HK-2 (cell line): ENCODE data around the gene SYP.
A peak's percentile ranks its signal among the peaks of the same experiment; 100 is the strongest.

ENCODE experiments used
- DNase-seq: peaks from one replicate; pipeline ENCODE4 v3.0.0-alpha.2; 2018; ENCODE audit not compliant: unreplicated experiment

The SYP gene

DNA sequence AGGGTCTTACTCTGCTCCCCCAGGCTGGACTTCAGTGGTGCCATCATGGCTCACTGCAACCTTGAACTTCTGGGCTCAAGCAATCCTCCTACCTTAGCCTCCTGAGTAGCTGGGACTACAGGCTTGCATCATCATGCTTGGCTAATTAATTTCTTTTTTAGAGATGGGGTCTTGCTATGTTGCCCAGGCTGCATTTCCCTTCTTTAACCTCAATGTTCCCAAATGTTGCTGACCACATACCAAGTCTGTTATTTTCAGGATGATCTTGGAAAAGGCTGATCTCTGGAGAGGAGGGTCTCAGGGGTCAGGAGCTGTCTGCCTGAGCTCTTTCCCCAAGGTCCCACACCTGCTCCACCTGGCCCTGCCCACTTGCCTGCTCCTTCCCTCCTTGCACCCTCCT lies 20.1 kb upstream of the SYP start:
- DNase-seq = no peak

- DNase-seq = no peak
Measured at GRCh38 chrX:49214996-49215526, 15.1 kb upstream of the SYP start.

GRCh38 chrX:49214416-49214815 lies 14.4 kb upstream of the SYP start:
- DNase-seq = no peak

- no peak for DNase-seq
Measured at GRCh38 chrX:49212861-49213260, 12.9 kb upstream of the SYP start.

GRCh38 chrX:49212209-49212608 lies 12.2 kb upstream of the SYP start:
- DNase-seq = no peak

DNA sequence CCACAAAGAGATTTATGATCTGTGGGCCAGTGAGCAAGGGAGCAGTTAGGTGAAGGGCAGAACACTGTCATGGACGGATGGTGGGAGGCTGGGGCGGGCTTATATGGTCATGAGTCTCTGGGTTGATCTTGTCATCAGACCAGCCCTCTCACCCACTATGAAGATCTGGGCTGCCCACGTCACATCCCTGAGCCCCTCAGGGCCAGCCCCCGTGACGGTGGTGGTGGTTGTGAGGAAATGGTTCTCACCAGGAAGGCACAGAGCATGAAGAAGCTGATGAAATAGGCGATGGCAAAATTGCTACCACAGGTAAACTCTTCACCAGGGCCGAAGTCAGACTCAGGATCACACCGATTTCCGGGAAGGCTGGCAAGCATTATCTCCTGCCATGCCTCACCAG lies 11.1 kb upstream of the SYP start:
- no peak for DNase-seq

DNA sequence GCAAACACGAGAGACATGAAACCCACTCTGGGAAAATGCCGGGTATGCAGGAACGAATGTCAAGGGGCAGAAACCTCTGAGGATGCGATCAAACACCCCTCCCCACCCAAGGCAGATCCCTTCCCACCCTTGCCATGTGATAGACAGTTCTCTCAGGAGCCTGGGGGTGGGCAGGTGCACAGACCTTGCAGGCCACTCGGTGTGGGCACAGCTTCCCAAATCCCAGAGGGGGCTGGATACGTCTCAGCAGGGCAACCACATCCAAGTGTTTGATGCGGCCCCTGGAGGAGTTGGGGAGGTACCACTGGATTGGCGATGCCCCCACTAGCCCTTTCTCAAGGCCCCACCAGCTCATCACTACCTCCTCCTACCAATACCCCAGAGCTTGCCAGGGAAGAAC lies 10.4 kb upstream of the SYP start:
- DNase-seq = no peak

- no peak for DNase-seq
Measured at GRCh38 chrX:49209434-49210251, 9.7 kb upstream of the SYP start.

GRCh38 chrX:49208399-49208798 lies 8.4 kb upstream of the SYP start:
- DNase-seq = no peak

GRCh38 chrX:49206543-49206942 lies 6.5 kb upstream of the SYP start:
- DNase-seq = no peak

- DNase-seq = no peak
Measured at GRCh38 chrX:49205443-49205842, 5.5 kb upstream of the SYP start.

GRCh38 chrX:49204709-49205108 lies 4.7 kb upstream of the SYP start:
- DNase-seq = no peak

- DNase-seq = no peak
Measured at GRCh38 chrX:49204017-49204416, 4.0 kb upstream of the SYP start.

DNA sequence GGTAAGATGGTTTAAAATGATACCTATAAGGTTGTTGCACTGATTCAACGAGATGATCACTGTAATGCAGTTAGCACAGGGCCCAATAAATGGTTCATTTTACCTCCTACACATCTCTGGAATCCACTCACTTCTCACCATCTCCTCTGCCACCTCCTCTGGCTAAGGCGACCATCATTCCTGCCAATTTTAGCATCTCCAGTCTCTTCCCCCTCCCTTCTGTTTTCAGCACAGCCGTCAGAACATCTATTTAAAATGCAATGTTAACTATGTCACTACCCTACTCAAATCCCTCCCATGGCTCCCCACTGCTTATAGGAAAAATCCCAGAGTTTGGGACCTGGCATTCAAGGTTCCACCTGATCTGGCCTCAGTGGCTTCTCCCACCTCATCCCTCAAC lies 3.5 kb upstream of the SYP start:
- no peak for DNase-seq

DNA sequence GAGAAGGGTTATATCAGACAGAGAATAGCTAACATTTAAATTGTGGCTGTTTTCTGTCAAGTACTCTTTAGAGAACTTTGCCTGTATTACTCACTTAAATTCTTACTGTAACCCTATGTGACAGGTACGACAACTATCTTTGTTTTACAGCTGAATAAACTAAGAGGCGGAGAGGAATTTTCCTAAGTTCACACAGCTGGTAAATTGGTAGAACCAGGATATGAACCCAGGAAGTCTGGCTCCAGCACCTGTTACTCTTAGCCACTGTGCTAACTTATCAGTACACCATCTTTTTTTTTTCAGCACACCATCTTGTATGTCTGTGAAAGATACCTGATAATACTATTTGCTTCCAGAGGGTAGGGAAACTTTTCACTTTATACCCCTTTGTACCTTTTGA lies 2.0 kb upstream of the SYP start:
- DNase-seq = no peak

DNA sequence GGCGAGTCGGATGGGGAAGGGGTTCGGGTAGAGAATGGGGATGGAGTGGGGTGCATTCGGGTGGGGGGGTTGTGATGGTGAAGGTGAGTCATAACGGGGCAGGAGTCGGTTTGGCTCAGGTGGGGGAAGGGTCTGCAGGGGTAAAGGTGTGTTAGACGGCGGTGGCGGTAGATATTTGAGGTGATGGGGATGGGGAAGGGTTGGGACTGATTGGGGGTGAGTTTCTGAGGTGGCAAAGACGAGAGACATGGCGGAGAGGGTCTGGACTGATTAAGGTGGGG lies 738 bp downstream of the SYP start:
- no peak for DNase-seq

- DNase-seq = no peak
Measured at GRCh38 chrX:49198540-49199314, 1.3 kb downstream of the SYP start.

GRCh38 chrX:49197543-49198087 lies 2.4 kb downstream of the SYP start:
- DNase-seq = no peak

DNA sequence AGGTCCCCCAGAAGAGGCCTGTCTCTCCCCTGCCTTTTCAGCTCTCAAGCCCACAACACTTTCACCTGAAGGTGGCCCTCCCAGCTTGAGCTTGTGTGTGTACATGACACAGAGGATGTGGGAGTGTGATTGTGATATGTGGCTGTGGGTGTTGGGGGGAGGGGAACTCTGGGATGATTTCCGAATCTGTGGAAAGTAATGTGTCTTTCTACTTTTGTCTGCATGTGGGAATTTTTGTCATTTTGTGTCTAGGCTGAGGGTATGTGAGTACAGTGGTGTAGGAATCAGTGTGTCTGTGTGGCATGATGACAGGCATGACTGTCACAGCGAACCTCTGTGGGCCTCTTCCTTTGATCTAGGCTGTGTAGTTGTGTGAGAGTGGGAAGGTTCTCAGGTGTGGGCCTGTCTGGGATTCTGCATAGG lies 6.4 kb downstream of the SYP start:
- no peak for DNase-seq

DNA sequence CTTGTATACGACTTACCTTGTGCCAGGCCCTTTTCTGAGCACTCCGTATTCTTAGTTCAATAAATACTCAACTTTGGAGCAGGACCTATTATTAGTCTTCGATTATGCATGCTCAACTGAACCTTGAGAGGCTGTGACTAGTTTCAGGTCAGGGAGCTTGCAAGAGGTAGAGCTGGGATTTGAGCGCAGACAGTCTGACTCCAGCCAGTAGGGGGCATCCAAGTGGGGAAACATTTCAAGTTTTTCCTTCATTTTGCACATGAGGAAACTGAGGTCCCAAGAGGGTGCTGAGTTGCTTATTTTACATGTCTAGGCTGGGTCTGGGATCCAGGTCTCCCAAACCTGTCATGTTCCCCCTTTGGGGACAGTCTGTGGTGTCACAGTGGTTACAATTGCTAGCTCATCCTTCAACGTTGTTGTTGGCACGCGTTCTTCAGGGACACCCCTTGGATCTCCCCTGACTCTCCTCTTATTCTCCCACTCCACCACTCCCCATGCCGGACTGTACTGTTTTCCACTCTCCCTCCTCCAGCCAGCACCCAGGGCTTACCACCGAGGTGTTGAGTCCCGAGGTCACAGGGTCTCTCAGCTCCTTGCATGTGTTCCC lies 7.2 kb downstream of the SYP start:
- no peak for DNase-seq

- DNase-seq = no peak
Measured at GRCh38 chrX:49191574-49192011, 8.4 kb downstream of the SYP start.

- peak; percentile 91 for DNase-seq
Measured at GRCh38 chrX:49190821-49191573, 9.0 kb downstream of the SYP start.
